IPS-15b (cell line): ENCODE measurements around the gene MTMR1.

ENCODE experiments used
- H3K27me3 ChIP-seq: one replicate; pipeline ENCODE4 v1.6.1; 2013; ENCODE audit warnings: low read length; ENCODE audit not compliant: control insufficient read depth, insufficient read depth
- H3K36me3 ChIP-seq: one replicate; pipeline ENCODE4 v1.6.1; 2013; ENCODE audit warnings: low read length; ENCODE audit not compliant: control insufficient read depth, insufficient read depth
- H3K4me1 ChIP-seq: one replicate; pipeline ENCODE4 v1.6.1; 2013; ENCODE audit warnings: mild to moderate bottlenecking, low read length; ENCODE audit not compliant: control insufficient read depth, insufficient read depth
- H3K4me3 ChIP-seq: one replicate; pipeline ENCODE4 v1.5.1; 2013; ENCODE audit warnings: low read depth, low read length
- H3K9ac ChIP-seq: one replicate; pipeline ENCODE4 v1.6.1; 2013; ENCODE audit warnings: low read depth, mild to moderate bottlenecking, low read length
- H3K9me3 ChIP-seq: one replicate; pipeline ENCODE4 v1.6.1; 2013; ENCODE audit warnings: mild to moderate bottlenecking, low read length; ENCODE audit not compliant: control insufficient read depth, insufficient read depth

The MTMR1 gene

GRCh38 chrX:150773117-150773516, 79.9 kb downstream of the MTMR1 start:
- Histone ChIP-seq H3K4me1 (no peaks in the 10 kb centered on the region), H3K9me3 (no peaks in the 10 kb centered on the region), H3K36me3 (peaks cover 11% of the 10 kb centered on the region), H3K9ac (no peak overlapping the region), H3K4me3 (no peak overlapping the region), H3K27me3 (no peaks in the 10 kb centered on the region)

- Histone ChIP-seq H3K27me3 (no peaks in the 10 kb centered on the region), H3K9me3 (no peaks in the 10 kb centered on the region), H3K4me3 (no peak overlapping the region), H3K4me1 (no peaks in the 10 kb centered on the region), H3K36me3 (peaks cover 6% of the 10 kb centered on the region), H3K9ac (no peak overlapping the region)
These were observed 80.4 kb downstream of the MTMR1 start for GRCh38 chrX:150773634-150774033.

GRCh38 chrX:150774798-150775568, 81.8 kb downstream of the MTMR1 start:
- Histone ChIP-seq H3K9me3 (no peaks in the 10 kb centered on the region), H3K36me3 (peaks cover 6% of the 10 kb centered on the region), H3K27me3 (no peaks in the 10 kb centered on the region), H3K4me3 (no peak overlapping the region), H3K9ac (no peak overlapping the region), H3K4me1 (no peaks in the 10 kb centered on the region)

- H3K9me3 ChIP-seq = no peaks in the 10 kb centered on the region
- no peaks in the 10 kb centered on the region for H3K27me3 ChIP-seq
- H3K4me1 ChIP-seq = no peaks in the 10 kb centered on the region
- H3K9ac ChIP-seq = no peak overlapping the region
- H3K4me3 ChIP-seq = no peak overlapping the region
- H3K36me3 ChIP-seq = peaks cover 6% of the 10 kb centered on the region
These were observed 82.6 kb downstream of the MTMR1 start for GRCh38 chrX:150775569-150776350.

GRCh38 chrX:150777328-150777992, 84.3 kb downstream of the MTMR1 start:
- H3K36me3 ChIP-seq = peaks cover 8% of the 10 kb centered on the region
- H3K9me3 ChIP-seq = no peaks in the 10 kb centered on the region
- H3K27me3 ChIP-seq = no peaks in the 10 kb centered on the region
- H3K4me3 ChIP-seq = no peak overlapping the region
- H3K9ac ChIP-seq = no peak overlapping the region
- no peaks in the 10 kb centered on the region for H3K4me1 ChIP-seq

GRCh38 chrX:150779385-150779784, 86.2 kb downstream of the MTMR1 start:
- Histone ChIP-seq H3K9ac (no peak overlapping the region), H3K36me3 (peaks cover 8% of the 10 kb centered on the region), H3K4me3 (no peak overlapping the region)

GRCh38 chrX:150781677-150782076, 88.5 kb downstream of the MTMR1 start:
- H3K9me3 ChIP-seq = no peaks in the 10 kb centered on the region
- no peak overlapping the region for H3K9ac ChIP-seq
- H3K4me1 ChIP-seq = no peaks in the 10 kb centered on the region
- H3K4me3 ChIP-seq = no peak overlapping the region
- no peaks in the 10 kb centered on the region for H3K27me3 ChIP-seq
- peaks cover 5% of the 10 kb centered on the region for H3K36me3 ChIP-seq

More at GRCh38 chrX:150779385-150779784, 86.2 kb downstream of the MTMR1 start:
- Histone ChIP-seq H3K9me3 (no peaks in the 10 kb centered on the region), H3K4me1 (no peaks in the 10 kb centered on the region), H3K27me3 (no peaks in the 10 kb centered on the region)

GRCh38 chrX:150790021-150790420, 96.8 kb downstream of the MTMR1 start:
- Histone ChIP-seq H3K9ac (no peak overlapping the region), H3K4me3 (no peak overlapping the region), H3K9me3 (no peaks in the 10 kb centered on the region), H3K36me3 (peaks cover 2% of the 10 kb centered on the region), H3K4me1 (no peaks in the 10 kb centered on the region), H3K27me3 (no peaks in the 10 kb centered on the region)

- Histone ChIP-seq H3K27me3 (no peaks in the 10 kb centered on the region), H3K4me1 (no peaks in the 10 kb centered on the region), H3K9ac (no peak overlapping the region), H3K4me3 (no peak overlapping the region), H3K36me3 (peaks cover 2% of the 10 kb centered on the region), H3K9me3 (no peaks in the 10 kb centered on the region)
These were observed 99.8 kb downstream of the MTMR1 start for GRCh38 chrX:150792949-150793527.

- H3K4me3 ChIP-seq = no peak overlapping the region
- no peaks in the 10 kb centered on the region for H3K27me3 ChIP-seq
- H3K4me1 ChIP-seq = no peaks in the 10 kb centered on the region
- peaks cover 2% of the 10 kb centered on the region for H3K36me3 ChIP-seq
- H3K9ac ChIP-seq = no peak overlapping the region
- H3K9me3 ChIP-seq = no peaks in the 10 kb centered on the region
These were observed 112.5 kb downstream of the MTMR1 start for GRCh38 chrX:150805736-150806135.

GRCh38 chrX:150806827-150807226, 113.6 kb downstream of the MTMR1 start:
- Histone ChIP-seq H3K4me1 (no peaks in the 10 kb centered on the region), H3K9ac (no peak overlapping the region), H3K4me3 (no peak overlapping the region), H3K27me3 (no peaks in the 10 kb centered on the region), H3K9me3 (no peaks in the 10 kb centered on the region), H3K36me3 (no peaks in the 10 kb centered on the region)
